GM19463 (cell line): Measurements from ENCODE around the gene TWIST1.
A peak's percentile ranks its signal among the peaks of the same experiment; 100 is the strongest.

Experiments
- ATAC-seq: cut with Tn5 transposase; IDR thresholded peaks from one replicate; pipeline ENCODE4 v1.9.1; 2021; ENCODE audit warnings: mild to moderate bottlenecking, moderate library complexity; ENCODE audit not compliant: unreplicated experiment

Gene TWIST1

DNA sequence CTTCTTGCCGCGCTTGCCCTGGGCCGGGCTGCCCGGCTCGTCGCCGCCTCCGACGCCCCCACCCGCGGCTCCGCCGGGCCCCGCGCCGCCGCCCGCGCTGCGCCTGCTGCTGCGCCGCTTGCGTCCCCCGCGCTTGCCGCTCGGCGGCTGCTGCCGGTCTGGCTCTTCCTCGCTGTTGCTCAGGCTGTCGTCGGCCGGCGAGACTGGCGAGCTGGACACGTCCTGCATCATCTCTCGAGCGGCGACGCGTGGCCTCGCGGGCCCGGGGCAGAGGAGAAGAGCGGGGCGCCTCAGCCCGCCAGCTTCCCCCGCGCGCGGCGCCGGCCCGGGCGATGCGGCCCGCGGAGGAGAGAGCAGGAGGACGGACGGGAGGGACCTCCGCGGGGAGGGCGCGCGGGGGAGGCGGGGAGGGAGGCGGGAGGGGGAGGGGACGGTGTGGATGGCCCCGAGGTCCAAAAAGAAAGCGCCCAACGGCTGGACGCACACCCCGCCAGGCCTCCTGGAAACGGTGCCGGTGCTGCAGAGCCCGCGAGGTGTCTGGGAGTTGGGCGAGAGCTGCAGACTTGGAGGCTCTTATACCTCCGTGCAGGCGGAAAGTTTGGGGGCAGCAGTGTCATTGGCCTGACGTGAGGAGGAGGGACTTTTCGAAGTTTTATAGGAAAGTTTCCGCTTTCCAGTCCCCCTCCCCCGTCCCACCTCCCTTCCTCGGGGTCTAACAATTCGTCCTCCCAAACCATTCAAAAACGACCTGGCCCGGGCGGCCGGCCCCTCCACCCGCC is at the start of gene TWIST1:
TWIST1 (minus strand) TSS at position 546 of the 779 bp plus-strand sequence; CDS start at position 231, 315 bp downstream.
- peak; percentile 50 for ATAC-seq

DNA sequence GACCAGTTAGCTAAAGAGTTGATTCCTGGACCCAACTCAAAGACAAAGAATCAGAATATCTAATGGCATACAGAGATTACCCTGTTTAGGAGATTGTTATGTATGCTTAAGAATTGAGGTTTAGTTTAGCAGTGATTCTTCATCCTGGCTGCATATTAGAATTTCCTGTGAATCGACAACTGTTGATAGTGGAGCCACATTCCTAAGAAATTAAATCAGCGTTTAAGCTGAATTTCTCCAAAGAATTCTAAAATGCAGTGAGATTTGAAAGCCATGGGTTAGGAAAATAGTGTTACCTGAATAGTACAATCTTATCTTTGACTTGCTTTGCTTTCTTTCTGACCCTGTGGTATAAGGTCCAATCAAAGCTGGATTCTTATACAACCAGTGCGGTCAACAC is 44.2 kb upstream of the TWIST1 start:
- ATAC-seq: no peak

DNA sequence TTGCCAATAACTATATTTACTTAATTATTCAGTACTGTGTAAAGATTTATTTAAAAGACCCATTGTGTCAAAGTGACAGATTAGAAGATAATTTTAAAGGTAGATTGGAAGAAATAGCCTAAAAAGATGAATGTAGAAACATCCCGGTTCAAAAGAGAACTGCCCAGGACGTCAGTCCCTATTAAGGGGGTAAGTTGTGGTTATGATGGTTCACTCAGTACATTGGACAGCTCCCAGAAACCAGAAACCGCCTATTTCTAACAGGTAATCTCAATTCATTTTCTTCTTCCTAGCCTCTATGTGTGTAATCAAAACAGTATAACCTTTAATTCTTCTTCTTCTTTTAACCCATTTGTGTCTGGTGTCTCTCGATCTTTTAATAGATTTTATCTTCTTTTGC is 29.3 kb upstream of the TWIST1 start:
- ATAC-seq: no peak

DNA sequence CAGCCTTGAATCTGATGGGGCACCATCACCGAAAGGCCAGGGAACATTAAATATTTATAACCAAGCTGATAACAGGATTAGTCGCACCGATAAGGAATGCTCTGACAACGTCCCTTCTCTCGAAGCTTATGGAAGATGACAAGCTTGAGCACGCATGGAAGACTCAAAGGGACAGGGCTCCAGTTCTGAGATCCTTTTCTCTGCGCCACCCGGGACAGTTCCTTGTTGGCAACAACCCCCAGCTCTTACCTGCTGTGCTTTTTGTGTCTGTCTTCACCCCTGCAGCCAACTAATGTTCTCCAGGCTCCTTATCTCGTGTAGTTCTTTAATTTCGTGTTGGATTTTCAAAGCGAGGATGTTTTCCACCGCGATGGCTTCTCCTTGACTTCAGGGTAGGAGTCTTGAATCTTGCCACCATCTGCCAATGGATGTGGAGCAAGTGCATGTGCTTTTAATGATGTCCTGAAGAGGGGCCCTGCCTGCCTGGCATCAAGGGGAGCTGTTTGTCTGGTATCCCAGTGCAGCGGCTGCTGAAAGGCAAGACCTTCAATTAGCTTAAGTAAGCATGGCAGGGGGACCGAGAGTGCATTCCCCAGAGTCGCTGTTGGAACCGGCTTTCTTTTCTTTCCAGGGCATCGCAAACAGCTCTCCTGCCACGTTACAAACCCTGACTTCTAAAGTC is 28.1 kb upstream of the TWIST1 start:
- ATAC-seq: no peak

DNA sequence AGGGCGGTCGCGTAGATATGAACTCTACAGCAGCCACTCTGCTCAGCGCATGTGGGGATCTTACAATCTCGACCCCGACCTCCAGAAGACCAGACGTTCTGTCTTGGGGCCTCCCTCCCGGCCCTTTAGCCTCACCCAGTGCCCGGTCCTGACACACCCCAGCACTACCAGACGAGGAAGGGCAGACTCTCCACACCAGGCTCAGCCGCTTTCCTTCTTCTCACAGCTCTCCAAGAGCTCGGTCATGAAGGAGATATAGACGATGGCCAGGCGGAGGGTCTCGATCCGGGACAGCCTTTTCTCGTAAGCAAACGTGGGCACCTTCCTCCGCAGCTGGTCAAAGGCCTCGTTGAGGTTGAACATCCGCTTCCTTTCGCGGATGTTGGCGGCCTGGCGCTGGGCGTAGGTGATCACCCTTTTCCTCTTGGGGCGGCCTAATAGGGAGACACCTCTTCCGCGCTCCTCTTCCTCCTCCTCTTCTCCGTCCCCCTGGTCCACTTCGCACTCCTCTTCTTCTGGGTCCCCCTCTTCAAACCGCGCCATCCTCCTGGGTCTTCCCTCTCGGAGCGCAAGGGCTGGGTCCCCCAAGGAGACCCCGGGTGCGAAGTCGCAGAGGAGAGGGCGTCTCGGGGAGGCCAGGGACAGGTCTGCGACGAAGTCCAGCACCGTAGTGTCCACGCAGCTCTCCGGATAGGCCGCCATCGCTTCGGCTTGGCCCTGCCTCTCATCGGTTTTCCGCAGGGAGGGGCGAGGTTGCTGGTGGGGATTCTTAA is 27.4 kb upstream of the TWIST1 start, which contains the start of gene FERD3L:
FERD3L (minus strand) TSS at position 761 of the 773 bp plus-strand sequence; CDS start at position 702, 59 bp downstream.
- ATAC-seq: no peak

DNA sequence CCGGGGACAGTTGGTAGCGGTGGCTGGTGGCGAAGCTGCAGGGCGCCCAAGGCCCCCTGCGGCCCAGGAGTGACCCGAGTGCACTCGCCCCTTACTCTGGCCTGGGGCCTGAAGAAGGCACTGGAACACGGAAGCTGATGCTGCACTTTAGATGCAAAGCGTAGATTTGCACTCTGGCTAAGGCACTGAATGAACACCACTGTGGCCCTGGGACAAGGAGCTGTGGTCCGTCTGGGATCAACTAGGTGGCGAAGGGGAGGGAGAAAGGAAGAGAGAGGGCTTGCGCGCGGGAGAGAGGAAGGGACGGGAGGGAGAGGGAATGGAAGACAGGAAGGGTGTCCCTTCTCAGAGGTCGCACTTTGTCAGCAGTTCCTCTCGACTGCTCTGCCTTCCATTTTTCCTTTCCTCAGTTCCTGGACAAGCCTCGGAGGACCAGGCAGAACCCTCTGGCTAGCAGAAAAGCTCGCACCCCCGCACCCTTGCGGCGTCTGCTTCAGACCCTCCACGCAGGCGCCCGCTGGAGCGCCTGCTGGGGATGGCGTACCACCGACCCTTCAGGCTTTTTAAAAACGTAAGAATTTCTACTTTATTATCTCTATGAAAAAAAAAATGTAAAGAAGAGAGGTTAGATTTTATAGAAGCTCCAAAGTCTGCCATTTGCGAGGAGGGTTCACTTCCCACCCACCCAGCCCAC is 26.6 kb upstream of the TWIST1 start:
- ATAC-seq: no peak

DNA sequence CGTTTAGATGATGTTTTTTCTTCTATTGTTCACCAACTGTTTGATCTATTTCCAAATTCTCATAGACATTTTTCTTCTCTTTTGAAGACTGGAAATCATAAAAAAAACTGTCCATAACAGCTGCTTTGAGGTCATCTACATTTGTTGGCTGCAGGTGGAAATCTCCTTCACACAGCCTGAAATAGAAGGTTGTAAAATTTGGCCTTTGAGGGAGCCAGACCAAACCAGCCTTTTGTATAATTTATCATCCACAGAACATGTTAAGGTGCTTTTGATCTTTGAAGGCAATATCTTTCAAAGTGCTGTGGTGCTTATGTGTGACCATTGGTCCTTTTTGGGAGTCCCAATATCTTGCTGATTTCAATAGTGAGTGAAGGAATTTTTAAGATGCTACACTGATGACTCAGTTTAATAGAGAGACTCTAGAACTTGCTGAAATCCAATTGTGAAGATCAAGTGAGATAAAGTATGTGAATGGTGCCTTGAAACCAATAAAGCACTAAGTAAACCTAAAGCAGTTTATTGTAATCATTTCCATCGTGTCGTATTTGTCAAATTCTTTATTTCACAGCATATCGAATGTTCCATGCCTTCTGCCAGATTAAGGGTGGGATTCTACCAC is 22.4 kb upstream of the TWIST1 start:
- no peak for ATAC-seq

DNA sequence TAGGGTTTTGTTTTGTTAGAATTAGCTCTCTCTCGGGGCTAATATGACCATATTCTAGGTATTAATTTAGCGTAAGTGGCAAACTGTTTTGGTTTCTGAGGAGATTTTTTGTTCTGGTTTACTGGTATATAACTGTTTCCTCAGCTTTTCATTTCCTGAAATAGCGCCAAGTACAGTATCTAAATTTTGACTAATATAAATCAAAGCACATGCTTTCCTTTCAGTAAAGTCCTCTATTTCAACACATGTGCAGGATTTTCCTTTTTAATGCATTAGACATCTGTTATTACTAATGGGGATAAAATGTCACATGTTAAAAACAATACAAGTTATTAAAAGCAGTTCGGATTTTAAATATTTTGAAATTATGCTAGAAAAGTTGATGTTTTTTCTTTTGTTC is 16.4 kb upstream of the TWIST1 start:
- ATAC-seq: no peak

DNA sequence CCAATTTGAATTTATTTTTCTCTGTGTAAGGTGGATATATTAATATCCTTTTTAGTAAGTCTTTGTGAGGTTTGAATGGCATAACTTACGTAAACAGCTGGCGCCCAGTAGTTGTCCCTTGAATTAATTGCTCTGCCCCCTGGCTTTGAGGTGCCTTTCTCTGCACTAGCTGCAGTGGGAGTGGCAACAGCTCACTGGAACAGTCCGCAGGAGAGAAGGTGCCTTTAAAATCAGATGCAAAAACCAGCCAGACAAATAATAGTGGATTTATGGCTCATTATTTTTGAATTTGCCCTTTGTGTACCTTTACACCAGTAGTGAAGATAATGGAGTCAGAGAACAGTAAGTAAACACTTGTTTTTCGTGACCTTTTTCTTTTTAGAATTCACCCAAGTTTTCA is 16.0 kb upstream of the TWIST1 start:
- no peak for ATAC-seq

DNA sequence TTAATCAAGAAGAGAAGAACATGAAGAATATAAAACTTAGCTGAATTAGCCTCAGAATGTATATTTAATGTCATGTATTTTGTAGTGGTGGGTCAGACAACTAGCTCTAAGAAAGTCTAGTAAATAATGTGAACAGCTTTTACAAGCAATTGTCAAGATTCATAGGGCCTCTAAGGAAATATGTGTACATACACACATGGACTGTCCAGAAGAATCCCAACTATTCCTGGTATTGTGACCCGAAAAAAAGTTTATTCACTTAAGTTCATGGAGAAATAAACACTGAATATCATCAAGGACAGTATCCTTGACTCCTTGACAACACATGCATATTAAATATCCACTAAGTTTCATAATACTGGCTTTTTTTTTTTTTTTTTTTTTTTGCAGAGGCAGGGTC is 11.4 kb upstream of the TWIST1 start:
- no peak for ATAC-seq

DNA sequence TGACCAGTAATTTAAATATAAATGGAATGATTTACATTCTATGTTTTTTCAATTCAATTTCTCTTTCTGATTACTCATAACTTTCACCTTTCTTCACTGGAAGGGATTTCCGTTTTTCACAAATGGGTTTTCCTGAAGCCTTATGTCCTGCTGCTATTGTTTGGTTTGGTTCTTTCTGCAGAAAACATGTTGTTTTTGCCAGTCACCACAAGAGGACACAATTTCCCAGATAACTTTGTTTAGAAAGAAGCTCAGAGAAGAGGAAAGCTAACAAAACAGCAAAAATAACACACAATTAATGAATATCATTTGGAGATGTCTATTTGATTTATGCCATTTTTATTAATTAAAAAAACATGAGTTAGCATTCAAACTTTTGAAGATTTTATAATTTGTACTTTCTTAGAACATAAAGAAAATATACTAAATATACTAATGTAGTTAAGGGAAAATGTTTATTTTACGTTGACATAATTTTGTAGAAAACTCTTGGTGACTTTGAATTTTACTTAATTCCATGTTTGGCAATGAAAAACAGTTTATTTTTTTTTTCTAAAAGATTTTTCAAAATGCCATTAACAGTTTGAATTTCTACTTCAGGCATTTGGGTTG is 4.6 kb upstream of the TWIST1 start:
- no peak for ATAC-seq

DNA sequence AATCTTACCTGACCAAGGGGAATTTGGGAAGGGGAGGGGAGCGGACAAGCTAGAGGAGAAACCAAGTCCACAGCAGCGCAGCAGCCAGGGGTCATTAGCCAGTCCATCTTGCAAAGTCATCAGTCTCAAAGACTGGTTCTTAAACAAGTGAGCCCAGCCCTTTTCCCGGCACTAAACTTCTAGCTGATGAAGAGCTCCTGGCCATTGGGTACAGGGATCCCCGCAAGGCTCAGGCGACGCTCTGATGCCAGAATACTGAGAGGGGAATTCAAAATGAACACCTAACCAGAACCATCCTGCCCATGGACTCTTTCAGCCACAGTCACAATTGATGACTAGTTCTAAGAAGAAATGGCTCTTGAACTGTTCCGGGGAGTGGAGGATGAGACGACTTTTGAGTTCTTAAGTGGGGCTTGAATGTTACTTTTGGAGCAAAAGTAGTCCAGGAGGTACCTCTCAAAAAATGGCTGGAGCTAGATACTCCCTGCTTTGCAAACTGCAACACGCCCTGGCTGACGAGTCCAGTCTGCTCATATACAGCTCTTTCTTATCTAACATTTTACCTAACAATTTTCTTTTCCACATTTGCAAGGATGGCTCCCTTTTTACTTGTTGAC is 2.5 kb upstream of the TWIST1 start:
- no peak for ATAC-seq

DNA sequence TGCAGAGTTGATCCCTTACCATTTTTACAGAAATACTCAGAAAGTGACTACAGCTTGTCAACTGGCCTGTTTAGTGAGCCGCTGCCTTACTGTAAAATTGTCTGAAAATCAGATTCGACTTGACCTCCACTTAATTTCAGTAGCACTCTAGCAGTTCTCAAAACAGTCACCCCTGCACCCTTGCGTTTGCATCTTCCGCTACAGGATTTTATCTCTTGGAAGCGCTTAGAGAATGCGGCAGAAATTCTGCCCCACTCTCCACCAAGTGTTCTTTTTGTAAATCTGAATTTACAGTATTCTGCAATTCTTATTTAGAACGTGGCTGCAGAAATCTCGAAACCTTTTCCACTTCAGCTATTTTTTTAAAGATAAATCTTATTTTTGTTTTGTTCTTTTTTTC is 1.9 kb upstream of the TWIST1 start:
- ATAC-seq: no peak

DNA sequence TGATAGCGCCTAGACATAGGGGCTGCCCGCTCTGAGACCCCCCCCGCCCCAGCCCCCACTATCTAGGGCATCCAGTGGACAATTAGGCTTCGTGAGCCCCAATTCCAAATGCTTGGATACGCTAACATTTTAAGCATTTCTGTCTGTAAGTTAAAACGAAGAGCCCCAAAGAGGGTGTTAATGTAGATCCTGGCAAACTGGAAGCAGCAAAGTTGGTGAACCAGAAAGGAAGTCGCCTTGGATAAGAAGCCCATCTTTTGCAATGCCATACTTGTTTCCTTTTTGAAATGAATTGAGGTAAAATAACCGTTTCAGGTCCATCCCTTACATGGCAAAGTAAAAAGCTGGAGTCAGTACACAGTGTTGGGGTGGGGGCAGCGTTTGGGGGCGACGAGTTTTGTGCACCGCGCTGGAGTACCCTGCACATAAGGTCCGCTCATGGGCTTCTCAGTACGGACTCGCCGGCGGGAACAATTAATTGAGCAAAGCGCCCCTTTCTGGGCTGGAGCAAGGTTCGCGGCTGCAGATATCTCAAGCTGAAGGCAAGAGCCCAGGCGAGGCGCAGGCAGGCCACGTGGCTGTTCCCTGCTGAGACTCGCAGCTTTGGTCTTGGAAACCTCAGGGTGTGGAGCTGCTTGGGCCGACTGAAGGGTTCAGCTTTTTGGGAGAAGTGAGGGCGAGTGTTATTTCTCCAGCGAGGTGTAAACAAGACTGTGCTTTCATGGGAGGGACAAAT is 1.4 kb upstream of the TWIST1 start:
- ATAC-seq: no peak

DNA sequence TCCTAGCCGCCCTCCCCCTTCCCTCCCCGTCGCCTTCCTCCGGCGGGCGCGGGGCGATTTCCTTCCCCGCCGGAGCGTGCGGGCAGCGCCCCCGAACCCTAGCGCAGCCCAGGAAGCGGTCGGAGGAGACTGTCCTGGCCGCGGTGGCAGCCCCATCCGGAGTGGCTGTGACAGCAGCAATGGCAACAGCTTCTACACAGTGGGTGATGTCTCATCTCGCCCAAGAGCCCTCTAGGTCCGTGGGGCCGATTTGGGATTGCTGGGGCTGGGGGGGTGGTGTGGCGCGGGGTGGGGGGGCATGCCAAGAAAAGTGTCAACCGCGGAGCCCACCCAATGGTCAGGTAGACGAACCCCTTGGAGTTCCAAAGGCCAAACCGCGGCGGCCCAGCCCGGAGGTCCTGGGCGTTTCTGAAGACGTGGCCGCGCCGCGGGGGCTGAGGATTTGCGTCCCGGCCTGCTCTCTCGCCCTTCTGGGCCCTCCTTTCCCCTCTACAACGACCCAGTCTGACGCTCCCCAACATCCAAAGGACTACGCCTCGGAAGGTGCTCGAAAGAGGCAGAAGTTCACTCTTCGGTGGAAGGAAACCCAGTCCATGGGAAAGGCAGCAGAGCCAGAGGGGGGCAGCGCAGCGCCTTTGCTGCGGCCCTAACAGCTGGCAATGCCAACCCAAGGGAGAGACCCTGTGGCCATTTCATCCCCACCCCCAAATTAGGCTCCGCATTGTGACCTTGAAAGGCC is 603 bp upstream of the TWIST1 start:
- ATAC-seq: no peak

DNA sequence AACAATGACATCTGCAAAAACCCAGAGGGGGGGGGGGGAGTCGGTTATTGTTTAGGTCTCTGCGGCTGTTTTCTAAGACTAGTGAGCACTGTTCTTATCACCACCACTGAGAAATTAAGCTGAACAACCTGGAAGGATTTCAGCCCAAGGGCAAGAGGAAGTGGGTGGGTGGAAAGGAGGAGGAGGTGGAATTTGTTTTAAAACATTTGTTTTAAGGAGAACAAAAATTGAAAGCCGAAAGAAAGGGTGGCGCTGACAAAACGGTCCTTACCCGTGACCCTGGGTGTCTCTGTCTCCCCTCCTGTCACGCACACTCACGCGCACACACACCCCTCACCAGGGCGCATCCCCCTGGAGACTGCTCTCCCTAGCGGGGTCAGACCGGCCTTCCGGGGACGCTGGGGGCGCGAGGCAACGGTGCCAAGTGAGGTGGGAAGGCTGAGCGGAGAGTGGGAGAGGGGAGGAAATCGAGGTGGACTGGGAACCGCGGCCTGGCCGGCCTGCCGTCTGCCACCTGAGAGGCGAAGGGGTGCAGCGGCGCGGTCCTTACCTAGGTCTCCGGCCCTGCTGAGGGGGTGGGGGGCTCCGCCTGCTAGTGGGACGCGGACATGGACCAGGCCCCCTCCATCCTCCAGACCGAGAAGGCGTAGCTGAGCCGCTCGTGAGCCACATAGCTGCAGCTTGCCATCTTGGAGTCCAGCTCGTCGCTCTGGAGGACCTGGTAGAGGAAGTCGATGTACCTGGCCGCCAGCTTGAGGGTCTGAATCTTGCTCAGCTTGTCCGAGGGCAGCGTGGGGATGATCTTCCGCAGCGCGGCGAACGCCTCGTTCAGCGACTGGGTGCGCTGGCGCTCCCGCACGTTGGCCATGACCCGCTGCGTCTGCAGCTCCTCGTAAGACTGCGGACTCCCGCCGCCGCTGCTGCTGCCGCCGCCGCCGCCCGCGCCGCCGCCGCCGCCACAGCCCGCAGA is 1.0 kb downstream of the TWIST1 start:
- ATAC-seq: peak; percentile 36

DNA sequence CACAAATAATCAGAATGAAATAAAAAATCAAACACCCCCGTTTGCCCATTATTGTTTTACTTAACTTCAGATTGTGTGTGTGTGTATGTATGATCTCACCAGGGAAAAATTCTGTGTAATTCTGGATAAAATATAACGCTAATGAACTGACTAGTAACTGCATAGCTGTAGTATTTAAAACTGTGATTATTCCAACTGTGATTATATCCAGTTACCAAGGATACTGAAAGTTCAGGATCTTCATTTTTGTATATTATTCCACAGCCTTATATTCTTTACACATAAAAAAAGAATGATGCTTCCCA is 2.9 kb downstream of the TWIST1 start:
- no peak for ATAC-seq
